ENCODE results near the gene ZFP36.
"Not testable (repeated sequence)": the region's sequence is repeated elsewhere in the genome, so short reads cannot be mapped to it uniquely, and the experiment has no call there.

The ZFP36 gene

GRCh38 chr19:39446365-39447084, 39.9 kb downstream of the ZFP36 start:
- DNase-seq (ENCODE audit: low read depth): no peak

GRCh38 chr19:39448271-39448670, 41.6 kb downstream of the ZFP36 start:
- DNase-seq (ENCODE audit: low read depth): no peak

- DNase-seq (ENCODE audit: low read depth): no peak
Observed at GRCh38 chr19:39449116-39449797, 42.6 kb downstream of the ZFP36 start.

- DNase-seq (ENCODE audit: low read depth): not testable (repeated sequence)
Observed at GRCh38 chr19:39451257-39451656, 44.6 kb downstream of the ZFP36 start.
